ENCODE data around the gene DNAH17. TPM values are rescaled to one million over a fixed set of nuclear protein-coding genes. Genes with fewer than 3 reads are reported as not detected.

The DNAH17 gene
- total RNA-seq, 4 donors from 2014 or later = under 0.01 TPM; not detected in 2

DNA sequence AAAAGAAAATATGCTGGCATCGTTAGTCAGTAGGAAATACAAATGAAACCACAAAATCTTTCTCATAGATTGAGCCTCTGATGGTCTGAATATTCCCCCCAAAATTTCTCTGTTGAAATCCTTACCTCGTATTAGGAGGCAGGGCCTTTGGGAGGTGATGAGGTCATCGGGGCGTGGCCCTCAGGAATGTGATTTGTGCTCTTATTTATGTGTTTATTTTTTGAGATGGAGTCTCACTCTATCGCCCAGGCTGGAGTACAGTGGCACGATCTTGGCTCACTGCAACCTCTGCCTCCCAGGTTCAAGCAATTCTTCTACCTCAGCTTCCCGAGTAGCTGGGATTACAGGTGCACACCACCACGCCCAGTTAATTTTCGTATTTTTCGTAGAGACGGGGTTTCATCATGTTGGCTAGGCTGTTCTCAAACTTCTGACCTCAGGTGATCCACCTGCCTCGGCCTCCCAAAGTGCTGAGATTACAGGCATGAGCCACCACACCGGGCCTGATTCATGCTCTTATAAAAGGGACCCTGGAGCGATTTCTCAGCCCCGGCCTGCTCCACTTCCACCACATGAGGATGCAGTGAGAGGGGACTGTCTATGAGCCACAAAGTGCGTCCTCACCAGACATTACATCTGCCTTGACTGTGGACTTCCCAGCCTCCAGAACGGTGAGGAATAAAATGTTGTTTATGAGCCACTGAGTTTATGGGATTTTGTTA lies 53.1 kb downstream of the DNAH17 start:
- Histone ChIP-seq H3K36me3 (no peaks in the 10 kb centered on the region), H3K27ac (no peak overlapping the region), H3K4me1 (no peaks in the 10 kb centered on the region), H3K4me3 (no peak overlapping the region), H3K9me3 (no peaks in the 10 kb centered on the region), H3K27me3 (no peaks in the 10 kb centered on the region)
- 83 to 89% methylated on average over 17 of the region's 17 CpGs for WGBS, 2 donors
- DNase-seq (ENCODE audit: low spot score in 2 of 2) = no peak
- TF ChIP-seq EP300 (IDR thresholded peaks at IDR 0.05) (no peak), POLR2A (IDR thresholded peaks at IDR 0.05) (no peak)
- TF ChIP-seq, protein P1, sequence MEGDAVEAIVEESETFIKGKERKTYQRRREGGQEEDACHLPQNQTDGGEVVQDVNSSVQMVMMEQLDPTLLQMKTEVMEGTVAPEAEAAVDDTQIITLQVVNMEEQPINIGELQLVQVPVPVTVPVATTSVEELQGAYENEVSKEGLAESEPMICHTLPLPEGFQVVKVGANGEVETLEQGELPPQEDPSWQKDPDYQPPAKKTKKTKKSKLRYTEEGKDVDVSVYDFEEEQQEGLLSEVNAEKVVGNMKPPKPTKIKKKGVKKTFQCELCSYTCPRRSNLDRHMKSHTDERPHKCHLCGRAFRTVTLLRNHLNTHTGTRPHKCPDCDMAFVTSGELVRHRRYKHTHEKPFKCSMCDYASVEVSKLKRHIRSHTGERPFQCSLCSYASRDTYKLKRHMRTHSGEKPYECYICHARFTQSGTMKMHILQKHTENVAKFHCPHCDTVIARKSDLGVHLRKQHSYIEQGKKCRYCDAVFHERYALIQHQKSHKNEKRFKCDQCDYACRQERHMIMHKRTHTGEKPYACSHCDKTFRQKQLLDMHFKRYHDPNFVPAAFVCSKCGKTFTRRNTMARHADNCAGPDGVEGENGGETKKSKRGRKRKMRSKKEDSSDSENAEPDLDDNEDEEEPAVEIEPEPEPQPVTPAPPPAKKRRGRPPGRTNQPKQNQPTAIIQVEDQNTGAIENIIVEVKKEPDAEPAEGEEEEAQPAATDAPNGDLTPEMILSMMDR (IDR thresholded peaks at IDR 0.05) = no peak

DNA sequence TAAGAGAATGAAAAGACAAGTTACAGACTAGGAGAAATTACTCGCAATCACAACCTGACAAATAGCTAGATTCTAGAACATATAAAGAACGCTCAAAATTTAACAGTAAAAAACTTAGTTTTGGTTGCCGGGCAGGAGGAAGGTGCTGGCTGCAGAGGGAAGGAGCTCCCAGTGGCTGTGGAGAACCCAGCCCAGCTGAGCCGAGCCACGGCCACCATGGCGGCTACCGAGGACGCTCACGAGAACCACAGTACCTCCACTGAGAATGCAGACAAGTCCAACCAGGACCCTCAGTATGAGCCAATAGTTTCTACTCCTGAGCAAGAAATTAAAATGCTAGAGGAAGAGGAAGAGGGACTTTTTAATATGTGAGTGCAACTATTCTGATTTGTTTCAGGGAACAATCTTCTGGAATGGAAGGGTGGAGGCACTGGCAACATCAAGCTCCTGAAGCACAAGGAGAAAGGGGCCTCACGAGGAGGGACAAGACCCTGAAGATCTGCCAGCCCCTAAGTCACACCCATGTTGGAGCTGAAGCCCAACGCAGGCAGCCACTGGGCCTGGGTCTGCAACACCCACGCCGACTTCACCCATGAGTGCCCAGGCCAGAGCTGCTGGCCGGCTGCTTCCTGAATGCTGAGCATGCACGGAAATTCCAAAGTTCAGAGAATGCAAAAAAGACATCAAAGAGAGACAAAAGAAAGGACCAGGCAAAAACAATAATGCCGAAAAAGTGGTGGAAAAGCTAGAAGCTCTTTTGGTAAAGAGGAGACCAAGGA lies 55.0 kb downstream of the DNAH17 start:
- no peaks in the 10 kb centered on the region for H3K36me3 ChIP-seq
- WGBS, 2 donors = 85 to 88% methylated on average over 16 of the region's 16 CpGs
- H3K4me1 ChIP-seq = no peaks in the 10 kb centered on the region
- no peaks in the 10 kb centered on the region for H3K27me3 ChIP-seq
- no peaks in the 10 kb centered on the region for H3K9me3 ChIP-seq
- no peak for DNase-seq (ENCODE audit: low spot score in 2 of 2)
- TF ChIP-seq, protein P1 (IDR thresholded peaks at IDR 0.05) = no peak
- TF ChIP-seq EP300 (IDR thresholded peaks at IDR 0.05) (no peak), POLR2A (IDR thresholded peaks at IDR 0.05) (no peak)
- no peak overlapping the region for H3K4me3 ChIP-seq
- no peak overlapping the region for H3K27ac ChIP-seq

DNA sequence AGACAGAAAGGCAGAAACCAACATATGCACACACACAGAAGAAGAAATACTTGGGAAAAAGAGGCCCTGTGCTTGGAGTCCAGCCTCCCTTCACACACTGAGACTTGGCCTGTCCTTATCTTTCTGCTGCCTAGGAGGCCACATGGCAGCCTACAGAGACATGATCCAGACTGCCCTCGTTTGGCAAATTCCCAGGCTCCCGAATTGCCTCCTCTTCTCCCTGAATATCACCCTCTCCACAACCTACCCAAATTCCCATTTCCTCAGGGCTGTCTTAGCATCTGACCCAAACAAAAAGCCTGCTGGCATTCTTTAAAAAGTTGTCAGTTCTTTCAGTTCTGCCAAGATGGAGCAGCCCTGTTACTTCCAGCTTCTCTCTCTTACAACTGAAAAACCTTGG lies 59.8 kb downstream of the DNAH17 start:
- Histone ChIP-seq H3K27me3 (no peaks in the 10 kb centered on the region), H3K9me3 (no peaks in the 10 kb centered on the region), H3K4me3 (no peak overlapping the region), H3K36me3 (no peaks in the 10 kb centered on the region), H3K27ac (no peak overlapping the region), H3K4me1 (no peaks in the 10 kb centered on the region)
- TF ChIP-seq, protein P1 (IDR thresholded peaks at IDR 0.05) = no peak
- no peak for TF ChIP-seq EP300 (IDR thresholded peaks at IDR 0.05)
- no peak for TF ChIP-seq POLR2A (IDR thresholded peaks at IDR 0.05)
- WGBS, 2 donors = 68 to 70% methylated on average over 2 of the region's 2 CpGs
- no peak for DNase-seq (ENCODE audit: low spot score in 2 of 2)

DNA sequence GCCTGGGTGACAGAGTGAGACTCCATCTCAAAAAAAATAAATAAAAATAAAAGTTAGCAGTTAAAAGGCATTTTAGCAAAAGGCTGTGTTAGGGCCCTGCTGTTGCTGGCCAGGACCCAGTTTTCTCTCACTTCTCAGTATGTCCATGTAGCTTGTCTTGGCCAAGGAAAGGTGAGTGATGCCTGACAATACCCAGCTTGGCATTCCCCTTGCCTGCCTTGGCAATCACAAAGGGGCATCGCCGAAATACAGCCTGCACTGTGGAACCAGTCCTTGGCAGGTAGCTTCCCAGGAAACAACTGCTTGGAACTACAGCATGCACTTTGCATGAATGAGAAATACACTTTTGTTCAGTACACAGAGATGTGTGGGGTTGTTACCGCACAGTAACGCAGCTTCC lies 61.7 kb downstream of the DNAH17 start:
- no peaks in the 10 kb centered on the region for H3K4me1 ChIP-seq
- H3K9me3 ChIP-seq = no peaks in the 10 kb centered on the region
- no peaks in the 10 kb centered on the region for H3K27me3 ChIP-seq
- no peaks in the 10 kb centered on the region for H3K36me3 ChIP-seq
- DNase-seq (ENCODE audit: low spot score in 2 of 2) = no peak
- TF ChIP-seq, protein P1 (IDR thresholded peaks at IDR 0.05) = no peak
- TF ChIP-seq EP300 (IDR thresholded peaks at IDR 0.05) = no peak
- TF ChIP-seq POLR2A (IDR thresholded peaks at IDR 0.05) = no peak
- H3K27ac ChIP-seq = no peak overlapping the region
- WGBS, 2 donors = 81 to 84% methylated on average over 4 of the region's 4 CpGs
- no peak overlapping the region for H3K4me3 ChIP-seq

DNA sequence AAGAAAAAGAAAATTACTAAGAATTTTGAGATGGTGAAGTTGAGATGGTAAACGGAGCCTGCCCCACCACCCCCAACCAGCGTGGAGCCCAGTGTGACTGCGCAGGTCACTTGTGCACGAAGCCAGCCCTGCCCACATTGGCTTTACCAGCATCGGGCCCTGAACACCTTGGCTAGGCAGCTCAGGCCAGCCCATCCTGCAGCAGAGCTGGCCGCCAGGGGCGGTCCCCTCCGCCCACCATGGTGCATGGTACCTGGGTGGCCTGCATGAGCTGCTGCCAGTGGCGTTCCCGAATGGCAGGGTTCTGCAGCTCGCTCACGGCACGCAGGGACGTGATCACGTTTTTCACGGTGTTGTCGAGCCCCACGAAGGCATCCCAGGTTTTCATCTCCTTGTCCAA lies 62.7 kb downstream of the DNAH17 start:
- Histone ChIP-seq H3K4me1 (no peaks in the 10 kb centered on the region), H3K9me3 (no peaks in the 10 kb centered on the region), H3K27me3 (no peaks in the 10 kb centered on the region), H3K27ac (no peak overlapping the region), H3K36me3 (no peaks in the 10 kb centered on the region), H3K4me3 (no peak overlapping the region)
- WGBS, 2 donors = 91 to 96% methylated on average over 16 to 18 of the region's 18 CpGs
- no peak for DNase-seq (ENCODE audit: low spot score in 2 of 2)
- TF ChIP-seq POLR2A (IDR thresholded peaks at IDR 0.05) = no peak
